ENCODE results near the gene LRG1. TPM values are rescaled to one million over a fixed set of nuclear protein-coding genes. Genes with fewer than 3 reads are reported as not detected.

The LRG1 gene
- total RNA-seq, 1 donor from 2014 or later: not detected

- H3K27me3 ChIP-seq: no peaks in the 10 kb centered on the region
- H3K27ac ChIP-seq: no peak within 1 kb of the TSS
- Mint-ChIP-seq H3K4me1 (peaks cover 2% of the 10 kb centered on the region), H3K27ac (no peak within 1 kb of the TSS), H3K9me3 (no peaks in the 10 kb centered on the region), H3K27me3 (ENCODE audit: insufficient read depth, low read depth) (peaks cover 3% of the 10 kb centered on the region), H3K36me3 (peaks cover under 1% of the 10 kb centered on the region), H3K4me3 (no peak within 1 kb of the TSS)
- no peak within 1 kb of the TSS for H3K9ac ChIP-seq
- no peak within 1 kb of the TSS for H3K4me2 ChIP-seq
- H4K20me1 ChIP-seq (ENCODE audit: low read depth): peaks cover 55% of the 10 kb centered on the region
- no peak within 1 kb of the TSS for H3K4me3 ChIP-seq
- H3K79me2 ChIP-seq (ENCODE audit: low read depth): peaks cover 8% of the 10 kb centered on the region
- DNase-seq (ENCODE audit: low spot score): no peak
- H3F3A ChIP-seq (ENCODE audit: low read depth): no peaks in the 10 kb centered on the region
- H2AFZ ChIP-seq (replicated peaks): no peak within 1 kb of the TSS
- H3K4me1 ChIP-seq: no peaks in the 10 kb centered on the region
- no peaks in the 10 kb centered on the region for H3K36me3 ChIP-seq
- TF ChIP-seq CTCF (IDR thresholded peaks at IDR 0.05) (no peak), EZH2phosphoT487 (IDR thresholded peaks at IDR 0.05) (no peak), EZH2 (IDR thresholded peaks at IDR 0.05) (no peak)
- H3K9me3 ChIP-seq (ENCODE audit: low read depth): no peaks in the 10 kb centered on the region
Measured at GRCh38 chr19:4559569-4559968, 19.7 kb upstream of the LRG1 start, which contains the start of gene SEMA6B. SEMA6B (minus strand) TSS chr19:4559684; CDS start chr19:4558457, 1,227 bp downstream.

- Mint-ChIP-seq H3K27ac (no peak overlapping the region), H3K9me3 (no peaks in the 10 kb centered on the region), H3K4me1 (peaks cover 2% of the 10 kb centered on the region), H3K27me3 (ENCODE audit: insufficient read depth, low read depth) (no peaks in the 10 kb centered on the region), H3K36me3 (peaks cover 10% of the 10 kb centered on the region), H3K4me3 (no peak overlapping the region)
- Histone ChIP-seq H3K4me2 (no peak overlapping the region), H3F3A (ENCODE audit: low read depth) (no peaks in the 10 kb centered on the region), H4K20me1 (ENCODE audit: low read depth) (peaks cover 50% of the 10 kb centered on the region), H3K36me3 (no peaks in the 10 kb centered on the region), H3K4me3 (no peak overlapping the region), H3K9ac (no peak overlapping the region), H3K27me3 (no peaks in the 10 kb centered on the region), H3K9me3 (ENCODE audit: low read depth) (no peaks in the 10 kb centered on the region), H3K79me2 (ENCODE audit: low read depth) (peaks cover 4% of the 10 kb centered on the region), H2AFZ (replicated peaks) (no peak overlapping the region), H3K27ac (no peak overlapping the region), H3K4me1 (no peaks in the 10 kb centered on the region)
- TF ChIP-seq CTCF (IDR thresholded peaks at IDR 0.05) (peak; percentile 94), EZH2phosphoT487 (IDR thresholded peaks at IDR 0.05) (no peak), EZH2 (IDR thresholded peaks at IDR 0.05) (no peak)
- DNase-seq (ENCODE audit: low spot score): peak; percentile 67
Measured at GRCh38 chr19:4557971-4558941, 18.4 kb upstream of the LRG1 start.

GRCh38 chr19:4557144-4557970 lies 17.5 kb upstream of the LRG1 start:
- Histone ChIP-seq H3F3A (ENCODE audit: low read depth) (no peaks in the 10 kb centered on the region), H3K36me3 (no peaks in the 10 kb centered on the region), H3K4me1 (no peaks in the 10 kb centered on the region), H3K4me3 (no peak overlapping the region), H3K79me2 (ENCODE audit: low read depth) (peaks cover 4% of the 10 kb centered on the region), H3K9ac (no peak overlapping the region), H3K27ac (no peak overlapping the region), H3K27me3 (no peaks in the 10 kb centered on the region), H4K20me1 (ENCODE audit: low read depth) (peaks cover 48% of the 10 kb centered on the region), H2AFZ (replicated peaks) (no peak overlapping the region), H3K4me2 (no peak overlapping the region), H3K9me3 (ENCODE audit: low read depth) (no peaks in the 10 kb centered on the region)
- no peak overlapping the region for H3K27ac Mint-ChIP-seq
- H3K36me3 Mint-ChIP-seq: peaks cover 16% of the 10 kb centered on the region
- TF ChIP-seq EZH2 (IDR thresholded peaks at IDR 0.05) (no peak), CTCF (IDR thresholded peaks at IDR 0.05) (no peak), EZH2phosphoT487 (IDR thresholded peaks at IDR 0.05) (no peak)
- no peaks in the 10 kb centered on the region for H3K27me3 Mint-ChIP-seq (ENCODE audit: insufficient read depth, low read depth)
- H3K9me3 Mint-ChIP-seq: no peaks in the 10 kb centered on the region
- no peak for DNase-seq (ENCODE audit: low spot score)
- peaks cover 2% of the 10 kb centered on the region for H3K4me1 Mint-ChIP-seq
- H3K4me3 Mint-ChIP-seq: no peak overlapping the region
